ENCODE measurements around the gene KRTAP17-1.

DNA sequence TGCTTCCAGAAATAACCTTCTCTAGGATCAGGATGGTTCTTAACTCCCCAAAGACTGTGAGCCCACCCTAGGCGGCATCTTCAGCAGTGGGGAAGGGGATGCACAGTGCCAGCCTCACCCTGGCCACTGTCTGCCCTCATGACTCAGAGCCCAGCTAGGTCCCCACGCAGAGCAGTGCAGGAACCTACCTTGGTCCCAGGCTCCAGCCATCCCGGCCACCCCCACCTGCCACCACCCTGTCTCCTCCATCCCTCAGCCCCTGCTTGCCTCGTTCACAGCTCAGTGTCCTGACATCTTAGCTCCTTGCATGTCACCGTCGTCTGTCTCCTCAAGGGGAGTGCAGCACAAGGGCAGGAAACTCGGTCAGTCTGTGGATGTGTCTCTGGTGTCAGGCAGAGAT, 16.1 kb upstream of the KRTAP17-1 start:
- TF ChIP-seq, protein P1, sequence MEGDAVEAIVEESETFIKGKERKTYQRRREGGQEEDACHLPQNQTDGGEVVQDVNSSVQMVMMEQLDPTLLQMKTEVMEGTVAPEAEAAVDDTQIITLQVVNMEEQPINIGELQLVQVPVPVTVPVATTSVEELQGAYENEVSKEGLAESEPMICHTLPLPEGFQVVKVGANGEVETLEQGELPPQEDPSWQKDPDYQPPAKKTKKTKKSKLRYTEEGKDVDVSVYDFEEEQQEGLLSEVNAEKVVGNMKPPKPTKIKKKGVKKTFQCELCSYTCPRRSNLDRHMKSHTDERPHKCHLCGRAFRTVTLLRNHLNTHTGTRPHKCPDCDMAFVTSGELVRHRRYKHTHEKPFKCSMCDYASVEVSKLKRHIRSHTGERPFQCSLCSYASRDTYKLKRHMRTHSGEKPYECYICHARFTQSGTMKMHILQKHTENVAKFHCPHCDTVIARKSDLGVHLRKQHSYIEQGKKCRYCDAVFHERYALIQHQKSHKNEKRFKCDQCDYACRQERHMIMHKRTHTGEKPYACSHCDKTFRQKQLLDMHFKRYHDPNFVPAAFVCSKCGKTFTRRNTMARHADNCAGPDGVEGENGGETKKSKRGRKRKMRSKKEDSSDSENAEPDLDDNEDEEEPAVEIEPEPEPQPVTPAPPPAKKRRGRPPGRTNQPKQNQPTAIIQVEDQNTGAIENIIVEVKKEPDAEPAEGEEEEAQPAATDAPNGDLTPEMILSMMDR (IDR thresholded peaks at IDR 0.05; ENCODE audit: insufficient read depth, low read length) = no peak
- TF ChIP-seq SPI1 (IDR thresholded peaks at IDR 0.05; ENCODE audit: borderline replicate concordance, low read depth) (no peak), POLR2AphosphoS5 (IDR thresholded peaks at IDR 0.05; ENCODE audit: low read depth) (no peak), GABPA (IDR thresholded peaks at IDR 0.05; ENCODE audit: low read depth) (no peak)
- TF ChIP-seq, protein P2, sequence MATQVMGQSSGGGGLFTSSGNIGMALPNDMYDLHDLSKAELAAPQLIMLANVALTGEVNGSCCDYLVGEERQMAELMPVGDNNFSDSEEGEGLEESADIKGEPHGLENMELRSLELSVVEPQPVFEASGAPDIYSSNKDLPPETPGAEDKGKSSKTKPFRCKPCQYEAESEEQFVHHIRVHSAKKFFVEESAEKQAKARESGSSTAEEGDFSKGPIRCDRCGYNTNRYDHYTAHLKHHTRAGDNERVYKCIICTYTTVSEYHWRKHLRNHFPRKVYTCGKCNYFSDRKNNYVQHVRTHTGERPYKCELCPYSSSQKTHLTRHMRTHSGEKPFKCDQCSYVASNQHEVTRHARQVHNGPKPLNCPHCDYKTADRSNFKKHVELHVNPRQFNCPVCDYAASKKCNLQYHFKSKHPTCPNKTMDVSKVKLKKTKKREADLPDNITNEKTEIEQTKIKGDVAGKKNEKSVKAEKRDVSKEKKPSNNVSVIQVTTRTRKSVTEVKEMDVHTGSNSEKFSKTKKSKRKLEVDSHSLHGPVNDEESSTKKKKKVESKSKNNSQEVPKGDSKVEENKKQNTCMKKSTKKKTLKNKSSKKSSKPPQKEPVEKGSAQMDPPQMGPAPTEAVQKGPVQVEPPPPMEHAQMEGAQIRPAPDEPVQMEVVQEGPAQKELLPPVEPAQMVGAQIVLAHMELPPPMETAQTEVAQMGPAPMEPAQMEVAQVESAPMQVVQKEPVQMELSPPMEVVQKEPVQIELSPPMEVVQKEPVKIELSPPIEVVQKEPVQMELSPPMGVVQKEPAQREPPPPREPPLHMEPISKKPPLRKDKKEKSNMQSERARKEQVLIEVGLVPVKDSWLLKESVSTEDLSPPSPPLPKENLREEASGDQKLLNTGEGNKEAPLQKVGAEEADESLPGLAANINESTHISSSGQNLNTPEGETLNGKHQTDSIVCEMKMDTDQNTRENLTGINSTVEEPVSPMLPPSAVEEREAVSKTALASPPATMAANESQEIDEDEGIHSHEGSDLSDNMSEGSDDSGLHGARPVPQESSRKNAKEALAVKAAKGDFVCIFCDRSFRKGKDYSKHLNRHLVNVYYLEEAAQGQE (IDR thresholded peaks at IDR 0.05; ENCODE audit: insufficient replicate concordance, low read depth) = no peak

Measured in HL-60 (cell line).